Left ventricle myocardium superior (tissue), 1 donor: ENCODE data around the gene STX19. TPM values are rescaled to one million over a fixed set of nuclear protein-coding genes. Genes with fewer than 3 reads are reported as not detected.
A peak's percentile ranks its signal among the peaks of the same experiment; 100 is the strongest.
"Not testable (repeated sequence)": the region's sequence is repeated elsewhere in the genome, so short reads cannot be mapped to it uniquely, and the experiment has no call there.

ENCODE experiments used
- ATAC-seq: fragments of 200-7000 bp; cut with Tn5 transposase; one replicate; pipeline ENCODE4 v1.9.1; 2020; ENCODE audit warnings: mild to moderate bottlenecking, moderate library complexity
- DNase-seq: peaks from one replicate; pipeline ENCODE4 v3.0.0-alpha.2; 2020
- intact Hi-C: fragments of 100-400 bp; cut with micrococcal nuclease; formaldehyde crosslinking; loops from one replicate; pipeline ENCODE4 v1.11.0; 2022
- total RNA-seq: library from RNA; stranded (reverse); fragmentation: NEBNext Ultra II Directional; extraction: Animal tissue kit (Norgen Biotek cat#: 25700); gene quantifications from one replicate; pipeline ENCODE4 v1.2.1, GENCODE V29; 2021
- donor health status: DM: no; HTN: yes; CAD: no; lungs with severe emphysema.

Gene STX19
- total RNA-seq, 1 donor from 2014 or later = not detected

DNA sequence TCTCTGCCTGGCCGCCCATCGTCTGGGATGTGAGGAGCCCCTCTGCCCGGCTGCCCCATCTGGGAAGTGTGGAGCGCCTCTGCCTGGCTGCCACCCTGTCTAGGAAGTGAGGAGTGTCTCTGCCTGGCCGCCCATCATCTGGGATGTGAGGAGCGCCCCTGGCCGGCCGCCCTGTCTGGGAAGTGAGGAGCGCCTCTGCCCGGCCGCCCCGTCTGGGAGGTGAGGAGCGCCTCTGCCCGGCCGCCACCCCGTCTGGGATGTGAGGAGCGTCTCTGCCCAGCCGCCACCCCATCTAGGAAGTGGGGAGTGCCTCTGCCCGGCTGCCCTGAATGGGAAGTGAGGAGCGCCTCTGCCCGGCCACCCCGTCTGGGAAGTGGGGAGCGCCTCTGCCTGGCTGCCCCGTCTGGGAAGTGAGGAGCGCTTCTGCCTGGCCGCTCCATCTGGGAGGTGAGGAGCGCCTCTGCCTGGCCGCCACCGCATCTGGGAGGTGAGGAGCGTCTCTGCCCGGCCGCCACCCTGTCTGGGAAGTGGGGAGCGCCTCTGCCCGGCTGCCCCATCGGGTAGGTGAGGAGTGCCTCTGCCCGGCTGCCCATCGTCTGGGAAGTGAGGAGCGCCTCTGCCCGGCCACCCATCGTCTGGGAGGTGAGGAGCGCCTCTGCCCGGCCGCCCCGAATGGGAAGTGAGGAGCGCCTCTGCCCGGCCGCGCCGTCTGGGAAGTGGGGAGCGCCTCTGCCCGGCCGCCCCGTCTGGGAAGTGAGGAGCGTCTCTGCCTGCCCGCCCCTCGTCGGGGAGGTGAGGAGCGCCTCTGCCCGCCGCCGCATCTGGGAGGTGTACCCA, 15.9 kb upstream of the STX19 start:
- ATAC-seq, intact Hi-C loops, DNase-seq: not testable (repeated sequence)

- intact Hi-C loops = no loop called here
- ATAC-seq = no peak
Measured at GRCh38 chr3:94043285-94043684, 14.9 kb upstream of the STX19 start.

GRCh38 chr3:94036909-94037507, 8.6 kb upstream of the STX19 start:
- ATAC-seq = no peak

More at GRCh38 chr3:94043285-94043684, 14.9 kb upstream of the STX19 start:
- DNase-seq = no peak

DNA sequence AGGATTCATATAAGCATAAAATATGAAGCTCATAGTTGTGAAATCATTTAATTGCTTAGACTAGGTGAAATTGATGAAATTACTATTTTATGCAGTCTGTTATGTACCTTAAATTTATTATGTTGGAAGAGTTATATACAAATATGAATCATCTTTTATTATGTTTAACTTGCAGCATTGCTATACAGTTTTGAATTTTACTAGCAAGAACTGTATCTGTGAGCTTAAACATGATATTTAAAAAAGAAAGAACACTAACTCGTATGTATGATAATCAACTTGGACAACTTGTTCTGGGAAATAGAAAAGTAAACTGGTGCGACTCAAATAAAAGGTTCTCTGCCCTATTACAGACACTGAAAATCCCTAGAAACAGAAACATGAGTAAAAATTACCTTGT, 1.8 kb downstream of the STX19 start:
- ATAC-seq (no peak), DNase-seq (no peak)
- intact Hi-C loops = no loop called here

More at GRCh38 chr3:94036909-94037507, 8.6 kb upstream of the STX19 start:
- intact Hi-C loops = no loop called here
- DNase-seq = no peak

GRCh38 chr3:94024385-94024784, 4.0 kb downstream of the STX19 start:
- no peak for ATAC-seq
- no peak for DNase-seq
- intact Hi-C loops = no loop called here

DNA sequence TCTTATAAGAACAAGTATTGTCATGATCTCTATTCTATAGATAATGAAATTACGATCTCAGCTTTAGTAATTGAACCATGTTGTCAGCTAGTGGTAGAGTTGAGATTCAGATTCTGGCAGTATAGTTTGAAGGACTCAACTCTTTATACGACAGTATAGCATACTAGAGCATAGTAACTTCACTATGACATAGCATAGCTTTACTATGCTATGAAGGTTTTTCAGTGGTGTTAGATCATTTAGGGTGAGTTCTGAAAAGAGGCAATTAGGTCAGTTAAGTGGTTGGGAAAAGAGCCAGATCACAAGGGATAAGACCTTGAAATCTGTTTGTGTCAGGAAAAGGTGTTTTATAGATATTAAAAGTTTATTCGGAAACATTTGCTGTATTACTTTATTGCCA, 8.1 kb downstream of the STX19 start:
- DNase-seq (no peak), ATAC-seq (no peak)
- intact Hi-C loops = no loop called here

DNA sequence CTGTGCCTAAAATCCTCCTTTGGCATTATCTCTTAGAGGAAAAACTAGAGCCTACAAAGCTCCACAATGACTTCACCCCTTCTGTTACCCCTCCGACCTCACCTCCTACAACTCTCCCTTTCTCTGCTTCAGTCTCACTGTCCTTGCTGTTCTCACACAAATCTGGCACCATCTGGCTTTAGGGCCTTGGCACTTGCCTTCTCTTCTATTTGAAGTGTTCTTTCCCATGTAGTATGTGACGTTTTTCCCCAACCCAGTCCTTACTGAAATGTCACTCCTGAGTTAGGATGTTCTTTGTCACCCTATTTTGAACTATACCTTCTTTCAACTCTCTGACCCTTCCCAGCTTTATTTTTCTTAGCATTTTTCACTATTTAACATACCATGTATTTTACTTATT, 8.7 kb downstream of the STX19 start:
- no peak for ATAC-seq

GRCh38 chr3:94015025-94015424, 13.4 kb downstream of the STX19 start:
- intact Hi-C loops = no loop called here
- no peak for DNase-seq
- ATAC-seq = no peak

More for the DNA sequence above, 8.7 kb downstream of the STX19 start:
- no peak for DNase-seq
- intact Hi-C loops = no loop called here

DNA sequence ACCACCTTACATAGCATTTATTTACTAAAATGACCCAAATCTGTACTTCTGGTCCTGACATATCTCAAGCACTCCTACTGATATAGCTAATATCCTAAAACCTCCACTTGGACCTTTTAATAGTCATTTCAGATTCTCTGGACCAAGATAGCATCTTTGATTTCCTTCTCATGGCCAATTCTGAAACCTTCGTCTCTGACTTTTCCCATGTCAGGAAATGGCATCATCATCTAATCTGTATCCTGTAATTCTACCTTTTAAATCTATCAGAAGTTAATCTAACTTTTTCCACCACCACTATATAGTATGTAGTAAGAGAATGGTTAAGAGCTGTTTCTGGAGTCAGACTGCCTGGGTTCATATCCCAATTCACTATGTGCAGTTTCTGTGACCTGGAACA, 16.2 kb downstream of the STX19 start:
- intact Hi-C loops = no loop called here
- DNase-seq = no peak
- ATAC-seq = no peak

DNA sequence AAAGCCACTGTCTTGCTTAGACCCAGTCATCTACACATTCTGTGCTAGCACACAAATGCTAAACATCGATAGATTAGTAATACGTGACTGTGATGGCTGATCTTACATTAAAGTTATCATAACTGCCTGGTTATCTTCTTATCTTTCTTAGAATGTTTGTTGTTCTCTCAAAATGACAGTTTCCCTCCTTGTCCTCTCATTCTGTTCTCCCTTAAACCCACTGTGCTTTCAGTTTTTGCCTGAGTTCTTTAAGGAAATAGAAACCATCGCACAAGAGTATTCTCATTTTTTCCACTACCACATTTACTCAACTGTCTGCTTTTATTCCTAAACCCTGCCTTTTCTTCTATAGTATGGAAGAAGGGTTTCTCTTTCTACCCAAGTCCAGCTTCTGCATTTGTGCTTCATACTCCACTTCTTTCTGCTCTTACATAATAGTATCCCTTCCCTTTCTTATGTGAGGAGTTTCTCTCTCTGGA, 17.1 kb downstream of the STX19 start:
- intact Hi-C loops = no loop called here
- no peak for ATAC-seq
- no peak for DNase-seq

- intact Hi-C loops = no loop called here
- ATAC-seq = no peak
- DNase-seq = no peak
Measured at GRCh38 chr3:94009608-94010007, 18.8 kb downstream of the STX19 start.

- intact Hi-C loops = no loop called here
- no peak for ATAC-seq
- no peak for DNase-seq
Measured at GRCh38 chr3:94008253-94008652, 20.1 kb downstream of the STX19 start.

GRCh38 chr3:94004301-94004910, 24.0 kb downstream of the STX19 start:
- ATAC-seq (peak; percentile 72), DNase-seq (no peak)
- intact Hi-C loops = loop anchor here (5.0 kb wide), 1 partner anchor 63 kb away; no protein-coding TSS in a partner anchor

DNA sequence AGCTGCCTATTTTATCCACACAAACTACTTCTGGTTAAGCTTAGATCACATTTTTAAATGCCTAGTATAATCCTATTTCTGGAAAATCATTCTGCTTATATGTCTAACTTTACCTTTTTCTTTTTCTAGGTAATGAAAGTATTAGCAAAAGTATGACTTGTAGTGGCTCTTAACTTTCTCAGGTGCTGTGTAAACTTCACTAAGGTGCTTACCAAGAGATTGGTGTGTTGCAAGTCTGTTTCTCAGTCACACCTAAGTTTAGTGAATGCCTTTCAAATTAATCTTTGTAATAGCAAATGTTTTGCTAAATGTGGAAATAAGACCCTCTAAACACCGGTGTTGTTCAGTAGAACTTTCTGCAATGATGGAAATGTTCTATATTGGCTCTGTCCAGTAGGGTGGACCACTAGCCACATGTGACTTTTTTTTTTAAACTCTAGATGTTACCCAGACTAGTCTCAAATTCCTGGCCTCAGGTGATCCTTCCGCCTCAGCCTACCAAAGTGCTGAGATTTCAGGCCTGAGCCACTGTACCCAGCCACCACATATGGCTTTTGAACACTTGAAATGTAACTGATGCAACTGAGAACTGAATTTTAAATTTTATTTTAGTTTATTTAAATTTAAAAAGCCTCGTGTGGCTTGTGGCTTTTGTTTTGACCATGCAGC, 26.4 kb downstream of the STX19 start:
- DNase-seq = no peak
- intact Hi-C loops = loop anchor here (5.0 kb wide), 1 partner anchor 65 kb away; no protein-coding TSS in a partner anchor
- no peak for ATAC-seq

DNA sequence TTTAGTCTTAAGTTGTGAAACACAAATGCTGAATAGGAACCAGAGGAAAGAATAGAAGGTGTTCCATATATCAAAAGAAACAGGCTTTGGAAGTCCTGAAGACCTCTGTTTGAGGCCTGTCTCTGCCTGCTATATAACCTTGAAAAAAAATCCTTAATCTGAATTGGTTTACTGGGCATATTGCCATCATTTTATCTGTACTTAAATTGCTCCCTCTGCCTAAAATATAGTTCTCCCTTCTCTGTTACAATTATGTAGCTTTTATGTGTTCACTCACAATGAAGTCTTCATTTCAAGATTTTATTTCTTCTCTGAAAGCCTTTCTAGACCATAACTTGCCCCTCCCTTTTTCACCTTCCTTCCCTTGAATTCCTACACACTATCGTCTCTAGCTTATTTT, 27.2 kb downstream of the STX19 start:
- DNase-seq = no peak
- ATAC-seq = peak; percentile 28
- intact Hi-C loops = loop anchor here (5.0 kb wide), 1 partner anchor 66 kb away; no protein-coding TSS in a partner anchor

DNA sequence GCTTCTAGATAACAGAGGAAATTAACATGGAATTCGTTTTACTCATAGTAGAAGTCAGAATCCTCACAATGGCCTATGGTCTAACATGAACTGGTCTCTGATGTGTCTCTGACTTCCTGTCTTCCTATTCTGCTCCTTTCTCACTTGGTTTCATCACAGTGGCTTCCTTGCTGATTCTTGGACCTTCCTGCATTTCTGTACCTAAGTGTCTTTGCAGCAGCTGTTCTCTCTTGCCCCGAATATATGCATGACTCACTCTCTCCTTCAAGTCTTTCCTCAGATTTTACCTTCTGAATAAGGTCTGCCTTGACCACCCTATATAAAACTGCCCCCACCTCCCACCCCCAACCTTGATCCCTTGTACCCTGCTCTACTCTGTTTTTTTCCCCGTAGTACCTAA, 34.3 kb downstream of the STX19 start:
- ATAC-seq = no peak
- no peak for DNase-seq
- intact Hi-C loops = no loop called here

GRCh38 chr3:93992207-93992606, 36.2 kb downstream of the STX19 start:
- no peak for ATAC-seq
- intact Hi-C loops = no loop called here

GRCh38 chr3:93991631-93992030, 36.8 kb downstream of the STX19 start:
- DNase-seq (no peak), ATAC-seq (no peak)
- intact Hi-C loops = no loop called here

More at GRCh38 chr3:93992207-93992606, 36.2 kb downstream of the STX19 start:
- no peak for DNase-seq

DNA sequence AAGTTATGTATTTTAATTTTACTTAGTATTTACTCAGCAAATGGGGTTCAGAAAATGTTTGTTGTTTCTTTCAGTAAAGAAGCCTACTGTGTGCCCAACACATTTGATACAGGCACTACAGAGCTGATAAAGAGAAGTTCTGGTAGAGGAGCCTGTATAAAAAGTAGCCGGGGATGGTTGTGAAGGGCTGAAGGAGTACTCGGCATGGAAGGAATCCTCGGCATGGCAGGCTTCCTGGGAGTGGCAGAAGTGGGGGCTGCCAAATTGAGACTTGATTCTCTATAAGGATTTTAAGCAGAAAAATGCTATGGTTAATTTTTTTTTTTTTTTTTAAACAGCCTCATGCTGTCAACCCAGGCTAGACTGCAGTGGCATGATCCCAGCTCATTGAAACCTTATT, 39.2 kb downstream of the STX19 start:
- DNase-seq (no peak), ATAC-seq (no peak)
- intact Hi-C loops = no loop called here
